K562 (cell line): ENCODE measurements around the gene VKORC1. TPM values are rescaled to one million over a fixed set of nuclear protein-coding genes. Genes with fewer than 3 reads are reported as not detected.
A peak's percentile ranks its signal among the peaks of the same experiment; 100 is the strongest.

Source experiments
- ATAC-seq: fragments of 200-7000 bp; cut with Tn5 transposase; 3 replicates; pipeline ENCODE4 v1.9.1; 2020; ENCODE audit warnings: moderate library complexity
- BruUV-seq: library from RNA; stranded (reverse); fragments of 400-500 nt; replicated peaks from 2 replicates; lab custom pipeline; 2021; lab: Mats Ljungman, UMichigan
- CTCF ChIA-PET: fragments of 300-600 bp; formaldehyde crosslinking; extraction: SDS; loops from one replicate; lab custom pipeline; 2021; ENCODE audit warnings: low intra/inter-chr PET ratio; lab: Yijun Ruan, JAX
- POLR2A ChIA-PET: fragments of 300-600, 350-650 bp; sonication (Branson Sonifier 250); formaldehyde crosslinking; extraction: SDS; loops from one replicate; lab custom pipeline; 2021; ENCODE audit warnings: antibody characterized with exemption, inconsistent platforms; lab: Yijun Ruan, JAX
- DNase-seq, 4 experiments: peaks; one replicate each; pipeline versions ENCODE4 v3.0.0 to v3.0.0-alpha.2; 2011 to 2018; ENCODE audit warnings: low spot score in 3 of 4, mixed read lengths in 3 of 4; ENCODE audit errors: extremely low read depth in 1 of 4
- FAIRE-seq: peaks from 2 replicates; lab custom pipeline; 2011; peaks lifted over from hg19 to GRCh38; lab: Jason Lieb, UNC
- H2AFZ ChIP-seq: 2 replicates; pipeline ENCODE4 v1.6.0; 2011; ENCODE audit warnings: low read depth, low read length, control low read depth, inconsistent platforms
- H3K27ac ChIP-seq: fragments of 200-600 bp; 3 replicates; pipeline ENCODE4 v1.8.0; 2011; ENCODE audit warnings: low read depth, mild to moderate bottlenecking, control low read depth, inconsistent platforms, low read length, moderate library complexity, mixed read lengths; ENCODE audit errors: extremely low read depth
- H3K27me3 ChIP-seq, 2 experiments: fragments of 300-600 bp in 1 of 2; 2 replicates in 1 of 2; 3 replicates in 1 of 2; pipeline versions ENCODE4 v1.6.0 to v1.8.0; 2011; ENCODE audit warnings: inconsistent platforms in 2 of 2, low read length in 2 of 2, mild to moderate bottlenecking in 1 of 2, mixed read lengths in 1 of 2, moderate library complexity in 1 of 2; ENCODE audit not compliant: control insufficient read depth in 2 of 2, insufficient read depth in 2 of 2
- H3K36me3 ChIP-seq: fragments of 300-600 bp; 3 replicates; pipeline ENCODE4 v1.8.0; 2011; ENCODE audit warnings: mild to moderate bottlenecking, low read length, inconsistent platforms; ENCODE audit not compliant: control insufficient read depth, insufficient read depth
- H3K4me1 ChIP-seq, 2 experiments: fragments of 200-600 bp in 1 of 2; replicated peaks in 1 of 2; 2 replicates in 1 of 2; 3 replicates in 1 of 2; pipeline versions ENCODE4 v1.5.1 to v1.8.0; 2011; ENCODE audit warnings: inconsistent platforms in 2 of 2, low read length in 2 of 2, mild to moderate bottlenecking in 1 of 2, mixed read lengths in 1 of 2, moderate library complexity in 1 of 2; ENCODE audit not compliant: control insufficient read depth in 2 of 2, insufficient read depth in 2 of 2
- H3K4me2 ChIP-seq: 2 replicates; pipeline ENCODE4 v1.6.1; 2011; ENCODE audit warnings: low read length, control low read depth, inconsistent platforms, mixed read lengths; ENCODE audit not compliant: insufficient read depth
- H3K4me3 ChIP-seq: fragments of 200-600 bp; sonication (generic), shearing (Covaris generic); 2 replicates; pipeline ENCODE4 v1.5.1; 2016; ENCODE audit warnings: control low read depth, inconsistent platforms
- H3K79me2 ChIP-seq: fragments of 200-600 bp; 3 replicates; pipeline ENCODE4 v1.8.0; 2011; ENCODE audit warnings: low read length, inconsistent platforms; ENCODE audit not compliant: control insufficient read depth, insufficient read depth
- H3K9ac ChIP-seq, 2 experiments: 2 replicates each; pipeline versions ENCODE4 v1.6.0 to v1.6.1; 2011; ENCODE audit warnings: low read depth in 2 of 2, low read length in 2 of 2, control low read depth in 1 of 2, inconsistent platforms in 1 of 2, mild to moderate bottlenecking in 1 of 2, mixed read lengths in 1 of 2; ENCODE audit not compliant: insufficient read depth in 1 of 2
- H3K9me1 ChIP-seq: one replicate; pipeline ENCODE4 v1.6.0; 2011; ENCODE audit warnings: inconsistent platforms, mild to moderate bottlenecking, low read length, moderate library complexity; ENCODE audit not compliant: control insufficient read depth, insufficient read depth
- H3K9me3 ChIP-seq: replicated peaks from 2 replicates; pipeline ENCODE4 v1.5.1; 2011; ENCODE audit warnings: low read depth, low read length, inconsistent platforms; ENCODE audit not compliant: control insufficient read depth, insufficient read depth
- H4K20me1 ChIP-seq: replicated peaks from 2 replicates; pipeline ENCODE4 v1.6.1; 2011; ENCODE audit warnings: low read length, inconsistent platforms, mixed read lengths; ENCODE audit not compliant: control insufficient read depth, insufficient read depth
- BRF1 ChIP-seq: IDR thresholded peaks from 3 replicates; pipeline ENCODE4 v1.6.1; 2011; ENCODE audit warnings: borderline replicate concordance, mild to moderate bottlenecking; ENCODE audit not compliant: insufficient read length; ENCODE audit errors: extremely low read depth
- HSF4 ChIP-seq: fragments of 250-450 bp; sonication (Bioruptor Pico); IDR thresholded peaks from 2 replicates; pipeline ENCODE4 v2.1.2; 2022; ENCODE audit warnings: mild to moderate bottlenecking, moderate library complexity, borderline replicate concordance
- MAZ ChIP-seq, 2 experiments: fragments of 450-650 bp in 1 of 2; sonication (generic) in 1 of 2; formaldehyde crosslinking; IDR thresholded peaks in 1 of 2; conservative IDR thresholded peaks in 1 of 2; 2 replicates each; pipeline versions ENCODE4 v1.4.0 to v1.5.0; 2020; ENCODE audit warnings: mild to moderate bottlenecking in 1 of 2, missing genetic modification reagents in 1 of 2
- RCOR1 ChIP-seq, 2 experiments: IDR thresholded peaks; 2 replicates each; pipeline ENCODE4 v1.6.1; 2012; ENCODE audit warnings: low read depth in 2 of 2, low read length in 2 of 2, borderline replicate concordance in 1 of 2, improper control_type of control experiment in 1 of 2
- SMARCC2 ChIP-seq: fragments of 450-650 bp; IDR thresholded peaks from 2 replicates; pipeline ENCODE4 v1.6.1; 2017; ENCODE audit warnings: antibody characterized with exemption, moderate library complexity, mild to moderate bottlenecking, low read depth
- ZNF830 ChIP-seq: fragments of 250-450 bp; sonication (Bioruptor Pico); IDR thresholded peaks from 2 replicates; pipeline ENCODE4 v1.5.0; 2021; ENCODE audit warnings: mild to moderate bottlenecking
- WGBS: fragments of 100-300 bp; shearing (Covaris generic); methylation state at CpG from one replicate; pipeline ENCODE4 v1.1.6; 2016; ENCODE audit warnings: low coverage, mixed read lengths; ENCODE audit not compliant: insufficient coverage; ENCODE audit errors: missing lambda C conversion rate; 5-methylcytosine and 5-hydroxymethylcytosine counted together
- in situ Hi-C: fragments of 300-500 bp; cut with MboI; formaldehyde crosslinking; loops from 4 replicates; pipeline ENCODE4 v1.15.0; 2018; ENCODE audit warnings: inconsistent platforms, mixed read lengths
- intact Hi-C: fragments of 100-400 bp; cut with micrococcal nuclease; formaldehyde crosslinking; loops from 2 replicates; pipeline ENCODE4 v1.14.2; 2022
- polyA plus RNA-seq, 8 experiments: library from polyadenylated mRNA; depleted of rRNA in 4 of 8; stranded (reverse) in 5 of 8; unstranded in 3 of 8; fragments of >200 nt; fragmentation: Nextera tagmentation in 2 of 8; fragmentation: Illumina TruSeq in 1 of 8; extraction: Ambion mirVana in 2 of 8; extraction: Trizol in 1 of 8; gene quantifications; 2 replicates each; pipeline versions ENCODE4 v1.2.1 to v1.2.3, GENCODE V29; 2011 to 2014; ENCODE audit warnings: inconsistent platforms in 1 of 8, missing spikeins in 1 of 8
- total RNA-seq, 7 experiments: library from RNA; depleted of rRNA in 6 of 7; stranded (reverse); fragments of >200 nt in 6 of 7; fragmentation: Illumina TruSeq in 2 of 7; extraction: Trizol in 2 of 7; gene quantifications; 2 replicates each; pipeline versions ENCODE4 v1.2.1 to v1.2.3, GENCODE V29; 2011 to 2021; ENCODE audit warnings: low replicate concordance in 1 of 7
- TF ChIP-seq, protein P1 (sequence below): sonication (generic); formaldehyde crosslinking; IDR thresholded peaks from 2 replicates; pipeline ENCODE4 v1.8.1; 2023; ENCODE audit warnings: mild to moderate bottlenecking, missing genetic modification reagents
- TF ChIP-seq, protein P2 (sequence below): fragments of 450-650 bp; IDR thresholded peaks from 2 replicates; pipeline ENCODE4 v1.6.1; 2017; ENCODE audit warnings: antibody characterized with exemption
- TF ChIP-seq, protein P3 (sequence below): fragments of 450-650 bp; IDR thresholded peaks from 2 replicates; pipeline ENCODE4 v1.6.1; 2017; ENCODE audit warnings: mild to moderate bottlenecking, moderate library complexity
- TF ChIP-seq, protein P4 (sequence below): fragments of 250-450 bp; sonication (Bioruptor Pico); IDR thresholded peaks from 2 replicates; pipeline ENCODE4 v1.5.0; 2020; ENCODE audit warnings: mild to moderate bottlenecking, borderline replicate concordance

The VKORC1 gene
- total and polyA plus RNA-seq, 9 of the 15 experiments (the other 6 are each of a cell fraction or from before 2014, with no cell fraction given): 30.0 to 119 (median 62.1) TPM

DNA sequence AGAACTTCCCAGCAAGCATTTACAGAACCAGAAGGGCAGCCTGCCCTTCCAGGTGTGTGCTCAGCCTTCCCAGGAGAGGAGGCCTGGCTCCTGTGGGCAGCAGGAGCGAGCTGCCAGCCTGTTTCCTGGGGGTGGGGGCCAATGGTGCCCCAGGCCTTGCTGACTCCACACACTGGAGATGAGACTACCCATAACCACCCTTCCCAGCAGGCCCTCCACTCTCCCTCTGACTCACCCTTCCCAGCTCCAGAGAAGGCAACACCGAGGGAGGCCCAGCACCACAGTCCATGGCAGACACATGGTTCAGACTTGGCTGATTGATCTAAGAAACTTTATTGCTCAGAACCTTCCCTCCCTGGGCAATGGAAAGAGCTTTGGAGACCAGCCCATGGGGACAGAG is 4.1 kb downstream of the VKORC1 start (continued):
- TF ChIP-seq, protein P1, sequence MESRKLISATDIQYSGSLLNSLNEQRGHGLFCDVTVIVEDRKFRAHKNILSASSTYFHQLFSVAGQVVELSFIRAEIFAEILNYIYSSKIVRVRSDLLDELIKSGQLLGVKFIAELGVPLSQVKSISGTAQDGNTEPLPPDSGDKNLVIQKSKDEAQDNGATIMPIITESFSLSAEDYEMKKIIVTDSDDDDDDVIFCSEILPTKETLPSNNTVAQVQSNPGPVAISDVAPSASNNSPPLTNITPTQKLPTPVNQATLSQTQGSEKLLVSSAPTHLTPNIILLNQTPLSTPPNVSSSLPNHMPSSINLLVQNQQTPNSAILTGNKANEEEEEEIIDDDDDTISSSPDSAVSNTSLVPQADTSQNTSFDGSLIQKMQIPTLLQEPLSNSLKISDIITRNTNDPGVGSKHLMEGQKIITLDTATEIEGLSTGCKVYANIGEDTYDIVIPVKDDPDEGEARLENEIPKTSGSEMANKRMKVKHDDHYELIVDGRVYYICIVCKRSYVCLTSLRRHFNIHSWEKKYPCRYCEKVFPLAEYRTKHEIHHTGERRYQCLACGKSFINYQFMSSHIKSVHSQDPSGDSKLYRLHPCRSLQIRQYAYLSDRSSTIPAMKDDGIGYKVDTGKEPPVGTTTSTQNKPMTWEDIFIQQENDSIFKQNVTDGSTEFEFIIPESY (CRISPR knock-in tag): no peak
- no peak for TF ChIP-seq ZNF830 (CRISPR knock-in tag)
- TF ChIP-seq, protein P2, sequence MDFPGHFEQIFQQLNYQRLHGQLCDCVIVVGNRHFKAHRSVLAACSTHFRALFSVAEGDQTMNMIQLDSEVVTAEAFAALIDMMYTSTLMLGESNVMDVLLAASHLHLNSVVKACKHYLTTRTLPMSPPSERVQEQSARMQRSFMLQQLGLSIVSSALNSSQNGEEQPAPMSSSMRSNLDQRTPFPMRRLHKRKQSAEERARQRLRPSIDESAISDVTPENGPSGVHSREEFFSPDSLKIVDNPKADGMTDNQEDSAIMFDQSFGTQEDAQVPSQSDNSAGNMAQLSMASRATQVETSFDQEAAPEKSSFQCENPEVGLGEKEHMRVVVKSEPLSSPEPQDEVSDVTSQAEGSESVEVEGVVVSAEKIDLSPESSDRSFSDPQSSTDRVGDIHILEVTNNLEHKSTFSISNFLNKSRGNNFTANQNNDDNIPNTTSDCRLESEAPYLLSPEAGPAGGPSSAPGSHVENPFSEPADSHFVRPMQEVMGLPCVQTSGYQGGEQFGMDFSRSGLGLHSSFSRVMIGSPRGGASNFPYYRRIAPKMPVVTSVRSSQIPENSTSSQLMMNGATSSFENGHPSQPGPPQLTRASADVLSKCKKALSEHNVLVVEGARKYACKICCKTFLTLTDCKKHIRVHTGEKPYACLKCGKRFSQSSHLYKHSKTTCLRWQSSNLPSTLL: no peak
- TF ChIP-seq, all 486 proteins: peak for 0

DNA sequence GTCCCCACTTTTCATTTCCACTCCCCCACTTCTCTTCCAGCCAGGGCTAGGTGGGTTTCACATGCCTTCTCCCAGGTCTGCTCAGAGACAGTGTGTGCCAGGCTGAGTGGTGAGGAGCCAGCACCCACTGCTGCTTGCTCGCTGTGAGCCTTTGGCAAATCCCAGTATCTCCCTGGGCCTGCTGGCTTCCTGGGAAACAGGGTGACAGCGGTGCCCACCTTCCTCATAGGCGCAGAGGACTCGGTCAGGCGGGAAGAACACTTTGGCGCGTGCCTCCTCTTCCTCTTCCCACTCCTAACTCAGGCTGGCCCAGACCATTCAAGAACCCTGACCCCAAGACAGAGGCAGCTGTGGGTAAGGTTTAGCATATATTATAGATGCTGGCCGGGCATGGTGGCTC is 5.4 kb downstream of the VKORC1 start:
- H3K4me3 ChIP-seq: no peak overlapping the region
- ChIA-PET CTCF (no interaction called here), POLR2A (interaction anchor here (0.7 to 1.4 kb wide), 3 partner anchors 15 to 90 kb away, joined by 3 to 4 read pairs (median 3); partner anchors contain the start of genes FUS, KAT8, ZNF646 and ZNF668)
- in situ Hi-C loops: no loop called here
- H3K27ac ChIP-seq: no peak overlapping the region
- intact Hi-C loops: no loop called here
- DNase-seq: no peak
- BruUV-seq: no TSS peak
- peaks cover 8% of the 10 kb centered on the region; the same call in 1 of the 2 replicates for H4K20me1 ChIP-seq
- H3K9ac ChIP-seq: peak overlapping the region in 1 of 2 experiments; percentile 55; a peak in 1 of 4 replicates
- H3K9me1 ChIP-seq: peaks cover 3% of the 10 kb centered on the region
- H2AFZ ChIP-seq: no peak overlapping the region
- H3K27me3 ChIP-seq: no peaks in the 10 kb centered on the region
- peaks cover 20% of the 10 kb centered on the region for H3K79me2 ChIP-seq
- FAIRE-seq: no peak
- H3K9me3 ChIP-seq: no peaks in the 10 kb centered on the region
- no peak for ATAC-seq
- no peak overlapping the region for H3K4me2 ChIP-seq
- 91% methylated on average over 5 of the region's 8 CpGs for WGBS
- peaks cover 10 to 51% of the 10 kb centered on the region in 2 experiments; a peak in 3 of 5 replicates for H3K4me1 ChIP-seq
- H3K36me3 ChIP-seq: peaks cover 45% of the 10 kb centered on the region; the same call in 2 of the 3 replicates
- TF ChIP-seq, protein P3, sequence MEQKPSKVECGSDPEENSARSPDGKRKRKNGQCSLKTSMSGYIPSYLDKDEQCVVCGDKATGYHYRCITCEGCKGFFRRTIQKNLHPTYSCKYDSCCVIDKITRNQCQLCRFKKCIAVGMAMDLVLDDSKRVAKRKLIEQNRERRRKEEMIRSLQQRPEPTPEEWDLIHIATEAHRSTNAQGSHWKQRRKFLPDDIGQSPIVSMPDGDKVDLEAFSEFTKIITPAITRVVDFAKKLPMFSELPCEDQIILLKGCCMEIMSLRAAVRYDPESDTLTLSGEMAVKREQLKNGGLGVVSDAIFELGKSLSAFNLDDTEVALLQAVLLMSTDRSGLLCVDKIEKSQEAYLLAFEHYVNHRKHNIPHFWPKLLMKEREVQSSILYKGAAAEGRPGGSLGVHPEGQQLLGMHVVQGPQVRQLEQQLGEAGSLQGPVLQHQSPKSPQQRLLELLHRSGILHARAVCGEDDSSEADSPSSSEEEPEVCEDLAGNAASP: no peak
- TF ChIP-seq BRF1: no peak
- TF ChIP-seq HSF4 (CRISPR knock-in tag): no peak
- TF ChIP-seq RCOR1 (IDR thresholded peaks at IDR 0.05; ENCODE audit: borderline replicate concordance in 1 of 2, low read depth in 2 of 2, low read length in 2 of 2): no peak
- TF ChIP-seq, protein P4, sequence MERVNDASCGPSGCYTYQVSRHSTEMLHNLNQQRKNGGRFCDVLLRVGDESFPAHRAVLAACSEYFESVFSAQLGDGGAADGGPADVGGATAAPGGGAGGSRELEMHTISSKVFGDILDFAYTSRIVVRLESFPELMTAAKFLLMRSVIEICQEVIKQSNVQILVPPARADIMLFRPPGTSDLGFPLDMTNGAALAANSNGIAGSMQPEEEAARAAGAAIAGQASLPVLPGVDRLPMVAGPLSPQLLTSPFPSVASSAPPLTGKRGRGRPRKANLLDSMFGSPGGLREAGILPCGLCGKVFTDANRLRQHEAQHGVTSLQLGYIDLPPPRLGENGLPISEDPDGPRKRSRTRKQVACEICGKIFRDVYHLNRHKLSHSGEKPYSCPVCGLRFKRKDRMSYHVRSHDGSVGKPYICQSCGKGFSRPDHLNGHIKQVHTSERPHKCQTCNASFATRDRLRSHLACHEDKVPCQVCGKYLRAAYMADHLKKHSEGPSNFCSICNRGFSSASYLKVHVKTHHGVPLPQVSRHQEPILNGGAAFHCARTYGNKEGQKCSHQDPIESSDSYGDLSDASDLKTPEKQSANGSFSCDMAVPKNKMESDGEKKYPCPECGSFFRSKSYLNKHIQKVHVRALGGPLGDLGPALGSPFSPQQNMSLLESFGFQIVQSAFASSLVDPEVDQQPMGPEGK (CRISPR knock-in tag): no peak
- TF ChIP-seq MAZ (CRISPR knock-in tag; conservative IDR thresholded peaks at IDR 0.05 in 1 of 2, IDR thresholded peaks at IDR 0.05 in 1 of 2): no peak
- TF ChIP-seq SMARCC2: no peak
